ENCODE results near the gene PLA2G2E. TPM values are rescaled to one million over a fixed set of nuclear protein-coding genes. Genes with fewer than 3 reads are reported as not detected.
A peak's percentile ranks its signal among the peaks of the same experiment; 100 is the strongest.

PLA2G2E gene
- total RNA-seq = not detected

- no peak for DNase-seq (ENCODE audit: low spot score)
- intact Hi-C loops (cut with DNase I) = no loop called here
- no peak for ATAC-seq
Measured at GRCh38 chr1:19923137-19923952, at the start of gene PLA2G2E. Gene PLA2G2E, minus strand, starts transcription at chr1:19923617. Its CDS starts 58 bp downstream, at chr1:19923559.

GRCh38 chr1:19971664-19972063 is 48.2 kb upstream of the PLA2G2E start:
- ATAC-seq (no peak), DNase-seq (ENCODE audit: low spot score) (no peak)
- intact Hi-C loops (cut with DNase I) = no loop called here

- DNase-seq (ENCODE audit: low spot score) (no peak), ATAC-seq (no peak)
- intact Hi-C loops (cut with DNase I) = no loop called here
Measured at GRCh38 chr1:19969898-19970660, 46.7 kb upstream of the PLA2G2E start.

- intact Hi-C loops (cut with DNase I) = no loop called here
- peak; percentile 45 for ATAC-seq
- DNase-seq (ENCODE audit: low spot score) = no peak
Measured at GRCh38 chr1:19967808-19968207, 44.4 kb upstream of the PLA2G2E start.

GRCh38 chr1:19964542-19964941 is 41.1 kb upstream of the PLA2G2E start:
- ATAC-seq (no peak), DNase-seq (ENCODE audit: low spot score) (no peak)
- intact Hi-C loops (cut with DNase I) = loop anchor here (5.0 kb wide), 1 partner anchor 517 kb away; no protein-coding TSS in a partner anchor

- intact Hi-C loops (cut with DNase I) = loop anchor here (5.0 kb wide), 1 partner anchor 516 kb away; no protein-coding TSS in a partner anchor
- no peak for DNase-seq (ENCODE audit: low spot score)
- no peak for ATAC-seq
Measured at GRCh38 chr1:19963636-19964035, 40.2 kb upstream of the PLA2G2E start.

- intact Hi-C loops (cut with DNase I) = loop anchor here (5.0 kb wide), 1 partner anchor 513 kb away; no protein-coding TSS in a partner anchor
- ATAC-seq (no peak), DNase-seq (ENCODE audit: low spot score) (no peak)
Measured at GRCh38 chr1:19960591-19960990, 37.2 kb upstream of the PLA2G2E start.

- ATAC-seq (no peak), DNase-seq (ENCODE audit: low spot score) (no peak)
- intact Hi-C loops (cut with DNase I) = no loop called here
Measured at GRCh38 chr1:19957779-19958178, 34.4 kb upstream of the PLA2G2E start.

GRCh38 chr1:19955534-19956170 is 32.2 kb upstream of the PLA2G2E start:
- intact Hi-C loops (cut with DNase I) = no loop called here
- ATAC-seq (no peak), DNase-seq (ENCODE audit: low spot score) (no peak)

GRCh38 chr1:19954059-19954458 is 30.6 kb upstream of the PLA2G2E start:
- ATAC-seq = no peak
- intact Hi-C loops (cut with DNase I) = no loop called here
- DNase-seq (ENCODE audit: low spot score) = no peak

- ATAC-seq (no peak), DNase-seq (ENCODE audit: low spot score) (no peak)
- intact Hi-C loops (cut with DNase I) = no loop called here
Measured at GRCh38 chr1:19949016-19949415, 25.6 kb upstream of the PLA2G2E start.

- DNase-seq (ENCODE audit: low spot score) = no peak
- intact Hi-C loops (cut with DNase I) = no loop called here
- no peak for ATAC-seq
Measured at GRCh38 chr1:19946971-19947370, 23.6 kb upstream of the PLA2G2E start.

GRCh38 chr1:19946331-19946751 is 22.9 kb upstream of the PLA2G2E start:
- intact Hi-C loops (cut with DNase I) = no loop called here
- no peak for DNase-seq (ENCODE audit: low spot score)

GRCh38 chr1:19945914-19946313 is 22.5 kb upstream of the PLA2G2E start:
- DNase-seq (ENCODE audit: low spot score) = no peak
- intact Hi-C loops (cut with DNase I) = no loop called here
- no peak for ATAC-seq

More at GRCh38 chr1:19946331-19946751, 22.9 kb upstream of the PLA2G2E start:
- no peak for ATAC-seq

- DNase-seq (ENCODE audit: low spot score) (no peak), ATAC-seq (no peak)
- intact Hi-C loops (cut with DNase I) = no loop called here
Measured at GRCh38 chr1:19942657-19943056, 19.2 kb upstream of the PLA2G2E start.

GRCh38 chr1:19942088-19942487 is 18.7 kb upstream of the PLA2G2E start:
- intact Hi-C loops (cut with DNase I) = no loop called here
- no peak for ATAC-seq
- DNase-seq (ENCODE audit: low spot score) = no peak

- ATAC-seq (no peak), DNase-seq (ENCODE audit: low spot score) (no peak)
- intact Hi-C loops (cut with DNase I) = no loop called here
Measured at GRCh38 chr1:19941206-19941568, 17.8 kb upstream of the PLA2G2E start.

GRCh38 chr1:19940486-19941205 is 17.2 kb upstream of the PLA2G2E start:
- no peak for ATAC-seq
- intact Hi-C loops (cut with DNase I) = no loop called here
- DNase-seq (ENCODE audit: low spot score) = no peak

- DNase-seq (ENCODE audit: low spot score) = no peak
- intact Hi-C loops (cut with DNase I) = no loop called here
- no peak for ATAC-seq
Measured at GRCh38 chr1:19938472-19938871, 15.1 kb upstream of the PLA2G2E start.
